IPS-18a (cell line): ENCODE measurements around the gene FAM9C.

ENCODE experiments used
- H3K27ac ChIP-seq: one replicate; pipeline ENCODE4 v1.5.1; 2013; ENCODE audit warnings: low read length
- H3K27me3 ChIP-seq: one replicate; pipeline ENCODE4 v1.6.1; 2013; ENCODE audit warnings: mild to moderate bottlenecking, low read length; ENCODE audit not compliant: control insufficient read depth, insufficient read depth
- H3K36me3 ChIP-seq: one replicate; pipeline ENCODE4 v1.6.1; 2013; ENCODE audit warnings: low read depth, low read length; ENCODE audit not compliant: control insufficient read depth
- H3K4me1 ChIP-seq: one replicate; pipeline ENCODE4 v1.6.1; 2013; ENCODE audit warnings: low read depth, low read length; ENCODE audit not compliant: control insufficient read depth
- H3K4me3 ChIP-seq: one replicate; pipeline ENCODE4 v1.5.1; 2013; ENCODE audit warnings: low read length
- H3K9ac ChIP-seq: one replicate; pipeline ENCODE4 v1.6.1; 2013; ENCODE audit warnings: mild to moderate bottlenecking, low read length, moderate library complexity
- H3K9me3 ChIP-seq: one replicate; pipeline ENCODE4 v1.6.1; 2013; ENCODE audit warnings: low read depth, low read length; ENCODE audit not compliant: control insufficient read depth

The FAM9C gene

DNA sequence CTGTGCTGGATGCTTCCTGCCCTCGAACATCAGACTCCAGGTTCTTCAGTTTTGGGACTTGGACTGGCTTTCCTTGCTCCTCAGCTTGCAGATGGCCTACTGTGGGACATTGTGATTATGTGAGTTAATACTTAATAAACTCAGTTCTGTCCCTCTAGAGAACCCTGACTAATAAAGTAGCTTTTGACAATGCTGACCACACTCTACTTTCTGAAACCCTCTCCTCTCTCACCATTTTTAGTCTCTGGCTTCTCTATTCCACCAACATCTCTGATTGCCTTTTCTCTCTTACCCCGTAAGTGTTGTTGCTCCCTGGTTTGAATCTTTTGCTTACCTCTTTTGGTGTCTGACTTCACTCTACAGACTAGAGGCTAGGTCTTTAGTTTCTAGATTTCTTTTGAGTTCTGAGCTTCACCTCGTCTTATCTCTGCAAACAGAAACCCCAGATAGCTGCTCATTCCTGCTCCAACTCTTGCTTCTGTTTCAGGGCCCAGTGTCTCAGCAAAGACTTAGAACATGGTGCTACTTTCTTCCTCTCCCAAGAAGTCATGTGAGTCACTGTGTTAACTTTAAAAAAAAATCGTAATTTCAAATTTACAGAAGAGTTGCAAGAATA lies 58.1 kb downstream of the FAM9C start:
- no peaks in the 10 kb centered on the region for H3K36me3 ChIP-seq
- no peak overlapping the region for H3K4me3 ChIP-seq
- peaks cover 12% of the 10 kb centered on the region for H3K4me1 ChIP-seq
- H3K9ac ChIP-seq, result no peak overlapping the region
- no peak overlapping the region for H3K27ac ChIP-seq
- H3K27me3 ChIP-seq, result no peaks in the 10 kb centered on the region
- H3K9me3 ChIP-seq, result no peaks in the 10 kb centered on the region
